GM19452 (cell line): ENCODE results near the gene TPK1.
"Not testable (repeated sequence)": the region's sequence is repeated elsewhere in the genome, so short reads cannot be mapped to it uniquely, and the experiment has no call there.

ENCODE experiments used
- ATAC-seq: cut with Tn5 transposase; IDR thresholded peaks from one replicate; pipeline ENCODE4 v1.9.1; 2021; ENCODE audit not compliant: unreplicated experiment

Gene TPK1

GRCh38 chr7:144780071-144780608 lies 55.7 kb downstream of the TPK1 start:
- ATAC-seq = no peak

- not testable (repeated sequence) for ATAC-seq
Measured at GRCh38 chr7:144777889-144778288, 58.0 kb downstream of the TPK1 start.

GRCh38 chr7:144777005-144777839 lies 58.6 kb downstream of the TPK1 start:
- no peak for ATAC-seq

- ATAC-seq = no peak
Measured at GRCh38 chr7:144776447-144776846, 59.4 kb downstream of the TPK1 start.

- ATAC-seq = no peak
Measured at GRCh38 chr7:144775749-144776148, 60.1 kb downstream of the TPK1 start.

GRCh38 chr7:144771927-144772326 lies 63.9 kb downstream of the TPK1 start:
- no peak for ATAC-seq

GRCh38 chr7:144771174-144771573 lies 64.7 kb downstream of the TPK1 start:
- ATAC-seq = no peak

GRCh38 chr7:144769352-144769751 lies 66.5 kb downstream of the TPK1 start:
- no peak for ATAC-seq

GRCh38 chr7:144768633-144769032 lies 67.2 kb downstream of the TPK1 start:
- ATAC-seq = no peak

GRCh38 chr7:144763291-144763690 lies 72.6 kb downstream of the TPK1 start:
- no peak for ATAC-seq

- no peak for ATAC-seq
Measured at GRCh38 chr7:144762853-144763252, 73.0 kb downstream of the TPK1 start.

GRCh38 chr7:144761493-144761892 lies 74.4 kb downstream of the TPK1 start:
- ATAC-seq = no peak

- ATAC-seq = no peak
Measured at GRCh38 chr7:144759653-144760052, 76.2 kb downstream of the TPK1 start.

- no peak for ATAC-seq
Measured at GRCh38 chr7:144747936-144748335, 87.9 kb downstream of the TPK1 start.

GRCh38 chr7:144738708-144739314 lies 97.0 kb downstream of the TPK1 start:
- peak; percentile 96 for ATAC-seq

- no peak for ATAC-seq
Measured at GRCh38 chr7:144738146-144738545, 97.7 kb downstream of the TPK1 start.

GRCh38 chr7:144736880-144737493 lies 98.9 kb downstream of the TPK1 start:
- ATAC-seq = no peak

- no peak for ATAC-seq
Measured at GRCh38 chr7:144735505-144736276, 100.2 kb downstream of the TPK1 start.

- ATAC-seq = no peak
Measured at GRCh38 chr7:144731661-144732351, 104.0 kb downstream of the TPK1 start.

GRCh38 chr7:144730224-144730623 lies 105.6 kb downstream of the TPK1 start:
- ATAC-seq = no peak
